ENCODE measurements around the gene GPC1.

GPC1 gene

DNA sequence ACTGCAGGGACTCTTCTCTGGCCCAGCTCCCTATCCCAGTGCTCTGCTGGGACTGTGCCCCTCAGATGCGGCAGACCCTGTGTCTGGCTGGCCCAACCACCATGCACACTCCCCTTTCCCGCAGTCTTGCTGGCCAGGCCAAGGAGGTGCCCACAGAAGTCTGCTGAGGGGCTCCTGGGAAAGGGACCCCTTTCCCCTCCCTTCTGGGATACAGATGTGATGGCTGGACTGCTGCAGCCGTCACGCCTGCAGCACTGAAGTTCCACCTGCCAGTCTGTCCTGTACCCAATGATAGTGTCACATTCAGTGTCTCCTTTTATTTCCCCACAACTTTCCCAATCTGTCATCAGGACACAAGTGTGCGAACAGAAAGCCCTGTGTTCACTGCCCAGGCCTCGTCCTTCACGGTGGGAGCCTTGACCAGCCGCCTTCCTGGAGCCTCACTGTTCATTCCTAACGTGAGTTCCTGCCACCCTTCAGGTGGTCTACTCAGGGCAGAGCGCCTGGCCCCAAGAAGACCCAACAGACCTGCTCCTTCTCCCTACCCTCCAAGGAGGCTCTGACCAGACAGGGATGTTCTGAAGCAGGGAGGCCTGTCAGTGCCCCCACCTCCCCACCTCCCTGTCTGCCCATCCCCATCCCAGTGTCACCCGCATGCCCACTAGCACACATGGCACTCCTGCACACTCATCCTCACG, 75.2 kb downstream of the GPC1 start:
- DNase-seq (ENCODE audit: low read depth in 1 of 2, low spot score in 1 of 2) = no peak

DNA sequence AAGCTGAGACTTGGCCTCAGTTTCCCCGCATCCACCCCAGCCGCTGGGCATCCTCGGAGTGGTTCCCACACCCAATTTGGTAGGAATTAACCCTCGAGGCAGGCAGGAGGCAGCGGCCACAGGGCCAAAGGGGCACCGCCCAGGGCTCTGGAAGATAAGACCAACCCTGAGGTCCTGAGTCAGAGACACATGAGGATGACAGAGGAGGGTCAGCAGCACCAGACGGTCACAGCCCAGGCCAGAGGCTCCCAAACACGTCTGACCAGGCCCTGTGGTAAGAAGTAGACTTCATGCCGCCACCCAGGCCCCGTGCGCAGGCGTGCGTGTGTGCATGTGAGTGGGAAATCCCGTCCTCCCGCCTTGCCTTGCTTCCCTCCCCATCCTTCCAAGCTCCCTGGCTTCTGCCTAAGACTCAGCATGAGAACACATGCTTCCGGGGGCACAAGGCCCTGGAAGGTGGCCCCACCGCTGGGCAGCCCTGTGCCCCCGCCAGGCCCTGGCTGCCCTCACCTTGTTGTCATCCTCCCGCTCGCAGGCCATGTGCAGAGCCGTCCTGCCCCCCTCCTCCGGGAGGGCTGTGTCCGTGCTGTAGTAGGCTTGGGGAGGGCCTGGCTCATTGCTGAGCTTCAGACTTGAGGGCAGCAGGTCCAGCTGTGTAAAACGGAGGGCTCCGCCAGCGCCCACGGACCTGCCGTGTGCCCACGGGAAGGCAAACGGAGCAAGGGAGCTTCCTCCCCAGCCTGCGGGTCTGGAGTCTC, 76.1 kb downstream of the GPC1 start:
- no peak for DNase-seq (ENCODE audit: low read depth in 1 of 2, low spot score in 1 of 2)

DNA sequence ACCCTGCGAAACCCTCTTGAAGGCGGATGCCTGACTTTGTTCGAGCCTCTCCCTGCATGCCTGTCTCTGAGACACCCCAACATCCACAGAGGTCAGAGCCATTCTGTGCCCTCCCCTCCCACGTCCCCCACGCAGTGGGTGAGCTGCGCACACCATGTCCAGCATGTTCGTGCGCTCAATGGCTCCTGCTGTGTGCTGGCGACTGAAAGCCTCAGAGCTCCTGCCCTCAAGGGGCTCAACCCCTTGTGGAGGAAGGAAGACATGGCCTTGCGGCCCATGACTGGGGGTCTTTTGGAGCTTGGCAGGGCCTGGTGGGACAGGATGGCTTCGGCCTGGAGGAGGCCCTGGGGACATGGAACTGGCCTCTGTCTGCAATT, 76.6 kb downstream of the GPC1 start:
- no peak for DNase-seq (ENCODE audit: low read depth in 1 of 2, low spot score in 1 of 2)

DNA sequence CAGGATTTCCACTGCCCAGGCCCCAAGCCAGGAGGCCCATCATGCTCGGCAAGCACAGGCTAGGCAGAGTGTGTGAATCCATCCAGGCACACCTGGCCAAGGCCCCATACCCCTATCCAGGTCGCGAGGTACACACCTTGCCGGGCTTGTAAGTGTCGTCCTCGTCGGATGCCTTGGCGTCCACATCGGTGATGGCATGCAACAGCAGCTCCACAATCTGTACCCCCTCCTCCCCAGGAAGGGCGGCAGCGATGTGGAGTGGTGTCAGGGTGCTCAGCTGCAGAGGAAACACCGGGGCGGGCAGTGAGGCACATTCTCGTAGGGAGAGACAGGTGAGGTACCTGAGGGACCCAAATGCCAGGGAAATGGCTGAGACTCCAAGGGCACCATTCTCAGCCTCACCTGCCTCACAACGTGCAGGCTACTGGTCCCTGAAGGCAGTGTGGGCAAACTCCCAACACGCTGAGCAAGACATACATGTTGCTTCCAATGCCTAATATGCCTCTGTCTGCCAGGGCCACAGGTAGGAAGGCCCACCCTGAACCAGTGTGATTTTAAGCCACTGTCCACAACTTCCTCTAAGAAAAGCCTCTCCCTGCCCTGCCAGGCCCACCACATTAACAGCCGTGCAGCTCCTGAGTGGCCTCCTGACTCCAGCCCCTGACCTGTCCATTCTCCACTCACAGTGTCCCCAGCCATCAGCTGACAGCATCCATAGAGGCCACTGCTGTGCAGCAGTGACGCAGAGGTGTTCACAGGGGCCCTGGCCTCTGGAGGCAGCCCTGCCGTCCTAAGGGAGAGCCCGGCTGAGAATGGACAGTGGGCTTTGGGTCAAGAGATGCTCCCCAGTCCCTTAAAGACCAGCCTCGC, 77.4 kb downstream of the GPC1 start:
- DNase-seq (ENCODE audit: low read depth in 1 of 2, low spot score in 1 of 2) = no peak

DNA sequence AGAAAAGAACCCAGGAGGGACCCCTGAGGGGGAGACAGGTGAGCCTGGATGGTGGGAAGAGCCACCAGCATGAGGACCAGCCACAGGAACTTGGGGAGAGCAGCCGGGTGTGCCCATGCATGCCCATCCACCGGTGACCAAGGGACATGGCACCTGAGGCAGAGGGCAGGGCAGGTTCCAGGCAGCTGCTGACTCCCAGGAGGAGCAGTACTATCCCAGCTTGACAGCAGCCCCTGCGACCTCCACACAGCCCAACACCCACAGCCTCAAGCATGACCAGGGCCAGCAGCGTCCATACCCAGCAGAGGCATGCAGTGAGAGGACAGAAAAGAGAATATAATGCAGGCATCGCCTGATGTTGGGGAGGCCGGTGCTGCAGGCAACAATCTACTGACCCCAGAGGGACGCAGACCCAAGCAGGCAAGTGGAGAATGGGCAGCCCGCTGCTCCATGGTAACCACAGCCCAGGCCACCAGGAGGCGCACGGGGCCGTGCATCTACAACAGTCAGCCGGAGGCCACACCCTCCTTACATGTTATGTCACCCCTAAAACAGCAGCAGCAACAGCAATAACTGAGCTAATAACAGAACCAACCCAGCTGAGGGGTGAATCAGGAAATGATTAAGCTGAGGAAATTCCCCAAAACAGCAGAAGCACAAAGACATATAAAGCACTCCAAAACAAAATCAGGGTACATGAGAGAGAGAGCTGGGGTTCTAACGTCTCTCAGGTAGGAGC, 78.3 kb downstream of the GPC1 start:
- DNase-seq (ENCODE audit: low read depth in 1 of 2, low spot score in 1 of 2) = peak; percentile 71 to 73

DNA sequence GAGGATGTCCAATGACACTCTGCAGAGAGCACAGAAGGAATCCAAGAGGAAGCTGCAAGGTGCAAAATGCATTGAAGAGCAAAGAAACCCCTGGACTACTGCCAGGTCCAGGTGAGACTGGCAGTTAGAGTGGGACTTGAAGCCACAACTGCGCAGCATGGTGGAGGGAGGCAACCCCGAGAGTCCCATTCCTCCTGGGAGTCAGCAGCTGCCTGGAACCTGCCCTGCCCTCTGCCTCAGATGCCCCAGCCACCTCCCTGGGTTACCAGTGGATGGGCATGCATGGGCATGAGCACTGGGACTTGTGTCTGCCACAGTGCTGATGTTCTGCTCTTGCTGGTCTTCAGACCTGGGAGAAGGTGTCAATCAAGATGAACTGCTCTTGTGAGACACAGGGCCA, 79.2 kb downstream of the GPC1 start:
- no peak for DNase-seq (ENCODE audit: low read depth in 1 of 2, low spot score in 1 of 2)

DNA sequence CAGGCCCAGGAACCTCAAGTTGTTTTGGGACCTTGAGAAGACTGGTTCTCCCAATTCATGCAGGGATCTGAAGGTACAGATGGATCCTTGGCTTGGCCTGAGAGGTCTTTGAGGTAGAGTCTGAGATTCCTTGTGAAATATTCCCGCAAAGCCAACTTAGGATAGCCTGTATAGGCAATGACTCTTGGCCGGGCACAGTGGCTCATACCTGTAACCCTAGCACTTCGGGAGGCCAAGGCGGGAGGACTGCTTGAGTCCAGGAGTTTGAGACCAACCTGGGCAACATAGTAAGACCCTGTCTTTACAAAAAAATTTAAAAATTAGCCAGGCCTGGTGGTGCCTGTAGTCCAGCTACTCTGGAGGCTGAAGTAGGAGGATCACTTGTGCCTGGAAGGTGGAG, 81.9 kb downstream of the GPC1 start:
- DNase-seq (ENCODE audit: low read depth in 1 of 2, low spot score in 1 of 2) = no peak
